HEK293 (cell line): ENCODE measurements around the gene RAET1G.

Source experiments
- CTCF ChIA-PET: fragments of 350-600 bp; formaldehyde crosslinking; extraction: SDS; loops from one replicate; lab custom pipeline; 2021; ENCODE audit warnings: antibody characterized with exemption; lab: Yijun Ruan, JAX
- POLR2A ChIA-PET: fragments of 300-600 bp; formaldehyde crosslinking; extraction: SDS; loops from one replicate; lab custom pipeline; 2020; ENCODE audit warnings: antibody characterized with exemption, inconsistent platforms; lab: Yijun Ruan, JAX
- H3K27ac ChIP-seq: fragments of 200-500 bp; sonication (Bioruptor generic); 2 replicates; pipeline ENCODE4 v1.5.1; 2014; ENCODE audit warnings: low read depth, low read length, control low read depth, inconsistent platforms; ENCODE audit errors: extremely low read depth
- H3K36me3 ChIP-seq, 2 experiments: fragments of 200-500 bp in 1 of 2; sonication (Bioruptor generic) in 1 of 2; 1 replicate in 1 of 2; 2 replicates in 1 of 2; pipeline ENCODE4 v1.5.1; 2014 to 2017; ENCODE audit warnings: inconsistent platforms in 2 of 2, low read length in 2 of 2; ENCODE audit not compliant: control insufficient read depth in 2 of 2, insufficient read depth in 1 of 2
- H3K4me1 ChIP-seq: fragments of 200-500 bp; sonication (Bioruptor generic); 2 replicates; pipeline ENCODE4 v1.5.1; 2014; ENCODE audit warnings: mild to moderate bottlenecking, low read length, inconsistent platforms; ENCODE audit not compliant: control insufficient read depth, insufficient read depth
- H3K4me3 ChIP-seq: 2 replicates; pipeline ENCODE4 v1.5.1; 2011; ENCODE audit warnings: low read depth, mild to moderate bottlenecking, control low read depth, low read length, moderate library complexity
- H3K9me3 ChIP-seq: fragments of 200-500 bp; sonication (Bioruptor generic); 2 replicates; pipeline ENCODE4 v1.5.1; 2014; ENCODE audit warnings: low read depth, low read length, inconsistent platforms; ENCODE audit not compliant: control insufficient read depth, insufficient read depth
- PBX3 ChIP-seq: sonication (generic); formaldehyde crosslinking; IDR thresholded peaks from 2 replicates; pipeline ENCODE4 v1.8.1; 2022; ENCODE audit warnings: mild to moderate bottlenecking, moderate library complexity, missing genetic modification reagents
- ZBTB17 ChIP-seq: fragments of 450-650 bp; formaldehyde crosslinking; IDR thresholded peaks from 2 replicates; pipeline ENCODE4 v1.5.1; 2016; ENCODE audit warnings: missing biosample characterization, missing genetic modification characterization
- ZBTB48 ChIP-seq: fragments of 450-650 bp; formaldehyde crosslinking; IDR thresholded peaks from 2 replicates; pipeline ENCODE4 v1.5.1; 2016; ENCODE audit warnings: missing biosample characterization, missing genetic modification characterization
- ZBTB49 ChIP-seq: fragments of 450-650 bp; formaldehyde crosslinking; IDR thresholded peaks from 2 replicates; pipeline ENCODE4 v1.5.1; 2016; ENCODE audit warnings: missing biosample characterization, missing genetic modification characterization, low read depth
- ZNF157 ChIP-seq: fragments of 450-650 bp; formaldehyde crosslinking; IDR thresholded peaks from 2 replicates; pipeline ENCODE4 v1.5.1; 2016; ENCODE audit warnings: missing biosample characterization, missing genetic modification characterization
- ZNF2 ChIP-seq: fragments of 450-650 bp; formaldehyde crosslinking; IDR thresholded peaks from 2 replicates; pipeline ENCODE4 v1.5.1; 2016; ENCODE audit warnings: missing biosample characterization, missing genetic modification characterization
- ZNF214 ChIP-seq: fragments of 450-650 bp; formaldehyde crosslinking; IDR thresholded peaks from 2 replicates; pipeline ENCODE4 v1.5.1; 2017; ENCODE audit warnings: missing biosample characterization, mild to moderate bottlenecking, missing genetic modification characterization, borderline replicate concordance
- ZNF223 ChIP-seq: fragments of 450-650 bp; formaldehyde crosslinking; IDR thresholded peaks from 2 replicates; pipeline ENCODE4 v1.5.1; 2016; ENCODE audit warnings: missing biosample characterization, missing genetic modification characterization
- ZNF26 ChIP-seq: fragments of 450-650 bp; formaldehyde crosslinking; IDR thresholded peaks from 2 replicates; pipeline ENCODE4 v1.5.1; 2016; ENCODE audit warnings: missing biosample characterization, missing genetic modification characterization
- ZNF302 ChIP-seq: fragments of 450-650 bp; formaldehyde crosslinking; IDR thresholded peaks from 2 replicates; pipeline ENCODE4 v1.5.1; 2016; ENCODE audit warnings: missing biosample characterization, missing genetic modification characterization, low read depth
- ZNF514 ChIP-seq: fragments of 450-650 bp; formaldehyde crosslinking; IDR thresholded peaks from 2 replicates; pipeline ENCODE4 v1.5.1; 2016; ENCODE audit warnings: missing biosample characterization, missing genetic modification characterization
- ZNF560 ChIP-seq: fragments of 450-650 bp; formaldehyde crosslinking; IDR thresholded peaks from 2 replicates; pipeline ENCODE4 v1.5.1; 2017; ENCODE audit warnings: missing biosample characterization, missing genetic modification characterization, borderline replicate concordance
- ZNF580 ChIP-seq: fragments of 450-650 bp; formaldehyde crosslinking; IDR thresholded peaks from 2 replicates; pipeline ENCODE4 v1.5.1; 2016; ENCODE audit warnings: missing biosample characterization, missing genetic modification characterization
- ZNF677 ChIP-seq: fragments of 450-650 bp; IDR thresholded peaks from 2 replicates; pipeline ENCODE4 v1.5.0; 2018; ENCODE audit warnings: missing biosample characterization, mild to moderate bottlenecking, missing genetic modification characterization, moderate library complexity
- ZNF692 ChIP-seq: fragments of 450-650 bp; formaldehyde crosslinking; IDR thresholded peaks from 2 replicates; pipeline ENCODE4 v1.5.1; 2016; ENCODE audit warnings: missing biosample characterization, missing genetic modification characterization
- ZNF747 ChIP-seq: fragments of 450-650 bp; formaldehyde crosslinking; IDR thresholded peaks from 2 replicates; pipeline ENCODE4 v1.5.1; 2016; ENCODE audit warnings: missing biosample characterization, missing genetic modification characterization
- ZNF837 ChIP-seq: fragments of 450-650 bp; formaldehyde crosslinking; IDR thresholded peaks from 2 replicates; pipeline ENCODE4 v1.5.1; 2016; ENCODE audit warnings: missing biosample characterization, missing genetic modification characterization
- ZSCAN4 ChIP-seq: fragments of 450-650 bp; formaldehyde crosslinking; IDR thresholded peaks from 2 replicates; pipeline ENCODE4 v1.5.1; 2017; ENCODE audit warnings: missing biosample characterization, missing genetic modification characterization
- ZXDB ChIP-seq: fragments of 450-650 bp; formaldehyde crosslinking; IDR thresholded peaks from 2 replicates; pipeline ENCODE4 v1.5.1; 2016; ENCODE audit warnings: missing biosample characterization, missing genetic modification characterization

Gene RAET1G

GRCh38 chr6:149935668-149936067 lies 12.7 kb upstream of the RAET1G start:
- ChIA-PET POLR2A (interaction anchor here (1.2 kb wide), 1 partner anchor 81 kb away, joined by 3 read pairs; no protein-coding TSS in a partner anchor), CTCF (interaction anchor here (0.7 to 2.5 kb wide), 9 partner anchors 14 to 880 kb away, joined by 3 to 35 read pairs (median 4); no protein-coding TSS in a partner anchor)
- no peak overlapping the region for H3K4me3 ChIP-seq

More at GRCh38 chr6:149935668-149936067, 12.7 kb upstream of the RAET1G start:
- Histone ChIP-seq H3K4me1 (no peaks in the 10 kb centered on the region), H3K9me3 (no peaks in the 10 kb centered on the region)
- TF ChIP-seq ZXDB (tag by site-specific recombination) (no peak), ZNF677 (tag by site-specific recombination) (no peak), ZNF837 (no peak), ZNF26 (tag by site-specific recombination) (no peak), ZNF2 (tag by site-specific recombination) (no peak), ZNF560 (tag by site-specific recombination) (no peak), ZBTB49 (tag by site-specific recombination) (no peak), ZNF692 (tag by site-specific recombination) (no peak), ZBTB17 (tag by site-specific recombination) (no peak), ZNF223 (tag by site-specific recombination) (no peak), ZNF214 (tag by site-specific recombination) (no peak), ZBTB48 (tag by site-specific recombination) (no peak), ZNF302 (tag by site-specific recombination) (no peak), ZNF580 (tag by site-specific recombination) (no peak), ZNF157 (tag by site-specific recombination) (no peak), ZNF514 (tag by site-specific recombination) (no peak), ZNF747 (no peak), PBX3 (CRISPR knock-in tag) (no peak), ZSCAN4 (no peak)
- TF ChIP-seq, all 188 proteins: peak for 0
- Histone ChIP-seq H3K36me3 (no peaks in the 10 kb centered on the region), H3K27ac (no peak overlapping the region)
